Measurements from ENCODE around the gene SIGLEC6.

Gene SIGLEC6

DNA sequence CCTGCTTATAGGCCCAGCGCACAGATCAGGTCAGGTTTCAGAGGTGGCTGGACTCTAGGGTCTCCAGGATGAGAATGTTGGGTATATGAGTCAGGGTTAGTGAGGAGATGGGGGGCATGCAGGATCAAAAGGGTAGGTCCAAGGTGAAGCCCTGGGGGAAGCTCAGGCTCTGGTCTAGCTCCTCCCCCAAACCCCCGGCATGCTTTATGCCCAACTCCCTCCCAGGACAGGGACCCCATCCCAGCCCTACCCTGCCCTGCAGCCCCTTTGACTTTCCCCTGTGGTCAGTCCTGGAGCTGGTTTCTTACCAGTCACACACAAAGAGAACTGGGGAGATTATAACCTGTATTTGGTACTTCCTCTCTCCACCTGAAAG is 62.9 kb downstream of the SIGLEC6 start:
- no peaks in the 10 kb centered on the region for H3K9me3 ChIP-seq (ENCODE audit: control insufficient read depth, low read length)

DNA sequence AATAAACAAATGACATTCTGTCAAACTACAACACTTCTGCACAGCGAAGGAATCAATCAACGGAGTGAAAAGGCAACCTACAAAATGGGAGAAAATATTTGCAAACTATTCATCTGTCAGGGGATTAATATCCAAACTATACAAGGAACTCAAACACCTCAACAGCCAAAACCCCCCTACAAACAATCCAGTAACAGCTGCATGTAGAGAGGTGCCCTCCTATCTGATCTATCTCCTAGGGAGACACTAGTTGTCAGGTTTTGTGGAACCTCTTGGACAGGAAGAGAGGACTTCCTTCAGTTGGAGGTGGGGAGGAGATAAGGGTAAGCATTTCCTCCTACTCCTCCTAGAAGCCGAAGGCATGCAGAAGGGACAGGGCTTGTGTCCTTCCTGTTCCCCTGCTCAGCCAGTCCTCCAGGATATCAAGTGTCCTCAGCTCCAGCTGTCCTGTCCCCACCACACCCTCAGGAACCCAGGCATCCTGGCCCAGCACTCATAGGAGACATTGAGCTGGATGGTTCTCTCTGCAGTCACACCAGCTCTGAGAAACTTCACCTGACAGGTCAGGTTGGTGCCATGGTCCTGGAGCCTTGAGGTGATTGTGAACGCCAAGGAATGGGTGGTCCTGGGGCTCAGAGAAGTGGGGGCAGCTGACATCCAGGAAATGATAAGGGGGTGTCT is 63.5 kb downstream of the SIGLEC6 start:
- Histone ChIP-seq H3K4me1 (no peaks in the 10 kb centered on the region), H3K9me3 (ENCODE audit: control insufficient read depth, low read length) (no peaks in the 10 kb centered on the region), H3K36me3 (ENCODE audit: control insufficient read depth, insufficient read depth, low read length) (no peaks in the 10 kb centered on the region), H3K4me2 (ENCODE audit: low read length) (no peak overlapping the region), H3K79me2 (no peaks in the 10 kb centered on the region), H3K27ac (no peak overlapping the region), H2AFZ (no peak overlapping the region), H3K9ac (no peak overlapping the region), H3K4me3 (ENCODE audit: low read depth, low read length) (no peak overlapping the region), H3K27me3 (ENCODE audit: control insufficient read depth, insufficient read depth, low read length) (no peaks in the 10 kb centered on the region)
- TF ChIP-seq, protein P1, sequence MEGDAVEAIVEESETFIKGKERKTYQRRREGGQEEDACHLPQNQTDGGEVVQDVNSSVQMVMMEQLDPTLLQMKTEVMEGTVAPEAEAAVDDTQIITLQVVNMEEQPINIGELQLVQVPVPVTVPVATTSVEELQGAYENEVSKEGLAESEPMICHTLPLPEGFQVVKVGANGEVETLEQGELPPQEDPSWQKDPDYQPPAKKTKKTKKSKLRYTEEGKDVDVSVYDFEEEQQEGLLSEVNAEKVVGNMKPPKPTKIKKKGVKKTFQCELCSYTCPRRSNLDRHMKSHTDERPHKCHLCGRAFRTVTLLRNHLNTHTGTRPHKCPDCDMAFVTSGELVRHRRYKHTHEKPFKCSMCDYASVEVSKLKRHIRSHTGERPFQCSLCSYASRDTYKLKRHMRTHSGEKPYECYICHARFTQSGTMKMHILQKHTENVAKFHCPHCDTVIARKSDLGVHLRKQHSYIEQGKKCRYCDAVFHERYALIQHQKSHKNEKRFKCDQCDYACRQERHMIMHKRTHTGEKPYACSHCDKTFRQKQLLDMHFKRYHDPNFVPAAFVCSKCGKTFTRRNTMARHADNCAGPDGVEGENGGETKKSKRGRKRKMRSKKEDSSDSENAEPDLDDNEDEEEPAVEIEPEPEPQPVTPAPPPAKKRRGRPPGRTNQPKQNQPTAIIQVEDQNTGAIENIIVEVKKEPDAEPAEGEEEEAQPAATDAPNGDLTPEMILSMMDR (IDR thresholded peaks at IDR 0.05): no peak

More for the DNA sequence above, 62.9 kb downstream of the SIGLEC6 start:
- no peaks in the 10 kb centered on the region for H3K27me3 ChIP-seq (ENCODE audit: control insufficient read depth, insufficient read depth, low read length)
- no peaks in the 10 kb centered on the region for H3K79me2 ChIP-seq
- no peak overlapping the region for H3K9ac ChIP-seq
- no peak overlapping the region for H3K27ac ChIP-seq
- no peaks in the 10 kb centered on the region for H3K36me3 ChIP-seq (ENCODE audit: control insufficient read depth, insufficient read depth, low read length)
- H2AFZ ChIP-seq: no peak overlapping the region
- H3K4me1 ChIP-seq: no peaks in the 10 kb centered on the region
- H3K4me2 ChIP-seq (ENCODE audit: low read length): no peak overlapping the region
- TF ChIP-seq, protein P1 (IDR thresholded peaks at IDR 0.05): no peak
- H3K4me3 ChIP-seq (ENCODE audit: low read depth, low read length): no peak overlapping the region
